Measurements from ENCODE around the gene ZNF177. TPM values are rescaled to one million over a fixed set of nuclear protein-coding genes. Genes with fewer than 3 reads are reported as not detected.
"Not testable (repeated sequence)": the region's sequence is repeated elsewhere in the genome, so short reads cannot be mapped to it uniquely, and the experiment has no call there.

The ZNF177 gene
- total RNA-seq (1 to 10 TPM; 3.0 to 7.1 (median 5.7) TPM), polyA plus RNA-seq (1 to 10 TPM; 4.8 to 7.8 TPM)
- long read RNA-seq, donor 1, partial matches to known transcripts: 0 of 3 reads
- long read RNA-seq, donor 1, other reads (novel, unspliced or antisense): 3 of 3 reads
- long read RNA-seq, donor 2: 0 reads
- long read RNA-seq, donor 3, partial matches to known transcripts: 0 of 2 reads
- long read RNA-seq, donor 3, other reads (novel, unspliced or antisense): 2 of 2 reads

GRCh38 chr19:9362905-9363304, at the start of gene ZNF177:
TSS of gene ZNF177 (plus strand) at chr19:9363013. CDS start at chr19:9378312, 15,299 bp downstream.
- Histone ChIP-seq H3K4me1 (ENCODE audit: insufficient read depth) (no peaks in the 10 kb centered on the region), H3K36me3 (no peaks in the 10 kb centered on the region), H3K4me3 (no peak within 1 kb of the TSS), H3K27ac (no peak within 1 kb of the TSS), H3K9me3 (peaks cover 5 to 34% of the 10 kb centered on the region in 2 donors), H3K27me3 (no peaks in the 10 kb centered on the region)
- TF ChIP-seq CTCF (IDR thresholded peaks at IDR 0.05) (no peak), EP300 (IDR thresholded peaks at IDR 0.05) (no peak), POLR2A (IDR thresholded peaks at IDR 0.05) (no peak)
- no peak for DNase-seq
- 2 to 3% (median 2%) methylated on average over 28 of the region's 28 CpGs for WGBS, 3 donors
- intact Hi-C loops (cut with DNase I): no loop called here

- no peak for DNase-seq
- no peaks in the 10 kb centered on the region for H3K9me3 ChIP-seq
- WGBS, 3 donors: 55 to 69% (median 60%) methylated on average over 4 of the region's 4 CpGs
- H3K36me3 ChIP-seq: no peaks in the 10 kb centered on the region
- H3K27ac ChIP-seq: no peak overlapping the region
- TF ChIP-seq POLR2A (IDR thresholded peaks at IDR 0.05) (no peak), CTCF (IDR thresholded peaks at IDR 0.05) (no peak), EP300 (IDR thresholded peaks at IDR 0.05) (no peak)
- no peaks in the 10 kb centered on the region for H3K27me3 ChIP-seq
- intact Hi-C loops (cut with DNase I): loop anchor here in 2 of 4 donors (5.0 to 10.0 kb wide), 2 partner anchors 309 to 481 kb away; partner anchors contain the start of gene ZNF561 (in 1 of the 2)
- H3K4me1 ChIP-seq (ENCODE audit: insufficient read depth): no peaks in the 10 kb centered on the region
- H3K4me3 ChIP-seq: no peak overlapping the region
These were observed 49.1 kb upstream of the ZNF177 start for GRCh38 chr19:9313756-9314155.

- Histone ChIP-seq H3K4me3 (no peak overlapping the region), H3K27ac (no peak overlapping the region), H3K4me1 (ENCODE audit: insufficient read depth) (no peaks in the 10 kb centered on the region), H3K27me3 (no peaks in the 10 kb centered on the region), H3K36me3 (no peaks in the 10 kb centered on the region), H3K9me3 (no peaks in the 10 kb centered on the region)
- TF ChIP-seq POLR2A (IDR thresholded peaks at IDR 0.05) (no peak), CTCF (IDR thresholded peaks at IDR 0.05) (no peak), EP300 (IDR thresholded peaks at IDR 0.05) (no peak)
- intact Hi-C loops (cut with DNase I): loop anchor here in 2 of 4 donors (5.0 to 10.0 kb wide), 2 partner anchors 466 to 493 kb away; partner anchors contain the start of gene FBXL12 (in 1 of the 2)
- no peak for DNase-seq
- 91 to 97% (median 96%) methylated on average over 19 to 23 of the region's 23 CpGs for WGBS, 3 donors
These were observed 41.5 kb upstream of the ZNF177 start for GRCh38 chr19:9321338-9321737.

- H3K4me1 ChIP-seq (ENCODE audit: insufficient read depth); H3K27ac ChIP-seq; H3K4me3 ChIP-seq; H3K27me3 ChIP-seq; H3K36me3 ChIP-seq; H3K9me3 ChIP-seq; DNase-seq: not testable (repeated sequence)
- 94 to 98% (median 97%) methylated on average over 8 to 12 of the region's 14 CpGs for WGBS, 3 donors
- intact Hi-C loops (cut with DNase I): loop anchor here in 2 of 4 donors (5.0 to 10.0 kb wide), 2 partner anchors 466 to 493 kb away; partner anchors contain the start of gene FBXL12 (in 1 of the 2)
These were observed 41.1 kb upstream of the ZNF177 start for GRCh38 chr19:9321756-9322155.

GRCh38 chr19:9322201-9322600, 40.6 kb upstream of the ZNF177 start:
- not testable (repeated sequence) for H3K4me3 ChIP-seq; H3K9me3 ChIP-seq; H3K4me1 ChIP-seq (ENCODE audit: insufficient read depth); H3K27me3 ChIP-seq; H3K36me3 ChIP-seq; H3K27ac ChIP-seq; DNase-seq
- intact Hi-C loops (cut with DNase I): loop anchor here in 2 of 4 donors (5.0 to 10.0 kb wide), 2 partner anchors 465 to 493 kb away; partner anchors contain the start of gene FBXL12 (in 1 of the 2)
- WGBS, 3 donors: 96% methylated on average over 10 of the region's 10 CpGs
